HL-60 (cell line): ENCODE data around the gene BACE1.

Experiments
- DNase-seq, 2 experiments: peaks; one replicate each; pipeline ENCODE4 v3.0.0-alpha.2; 2010 to 2020; ENCODE audit warnings: low read depth in 1 of 2, low spot score in 1 of 2
- H3K27ac ChIP-seq: fragments of 250-450 bp; sonication (Bioruptor Pico); replicated peaks from 2 replicates; pipeline ENCODE4 v1.5.1; 2020; ENCODE audit warnings: mild to moderate bottlenecking, moderate library complexity
- H3K27me3 ChIP-seq: fragments of 250-450 bp; sonication (Bioruptor Pico); 2 replicates; pipeline ENCODE4 v1.5.1; 2021; ENCODE audit warnings: mild to moderate bottlenecking, moderate library complexity; ENCODE audit not compliant: insufficient read depth, poor library complexity, severe bottlenecking
- H3K4me3 ChIP-seq: replicated peaks from 2 replicates; pipeline ENCODE4 v1.5.1; 2011; ENCODE audit warnings: mild to moderate bottlenecking, control low read depth, low read length; ENCODE audit not compliant: insufficient read depth
- CTCF ChIP-seq: IDR thresholded peaks from one replicate; pipeline ENCODE4 v1.5.1; 2011; ENCODE audit warnings: low read length, control low read depth, inconsistent platforms; ENCODE audit not compliant: insufficient read depth
- GABPA ChIP-seq: IDR thresholded peaks from 2 replicates; pipeline ENCODE4 v1.6.1; 2012; ENCODE audit warnings: low read depth
- POLR2AphosphoS5 ChIP-seq: IDR thresholded peaks from 2 replicates; pipeline ENCODE4 v1.6.1; 2012; ENCODE audit warnings: low read depth
- REST ChIP-seq: IDR thresholded peaks from 2 replicates; pipeline ENCODE4 v1.6.1; 2012; ENCODE audit warnings: low read depth; ENCODE audit not compliant: insufficient replicate concordance
- SPI1 ChIP-seq: IDR thresholded peaks from 2 replicates; pipeline ENCODE4 v1.6.1; 2012; ENCODE audit warnings: low read depth, mild to moderate bottlenecking, borderline replicate concordance

Gene BACE1

GRCh38 chr11:117354550-117354949 is 38.5 kb upstream of the BACE1 start:
- H3K27me3 ChIP-seq, result no peaks in the 10 kb centered on the region
- no peak for DNase-seq
- H3K4me3 ChIP-seq, result no peak overlapping the region
- TF ChIP-seq SPI1 (no peak), GABPA (no peak), CTCF (no peak), REST (no peak), POLR2AphosphoS5 (no peak)
- H3K27ac ChIP-seq, result no peak overlapping the region

GRCh38 chr11:117345039-117345438 is 29.0 kb upstream of the BACE1 start:
- Histone ChIP-seq H3K4me3 (no peak overlapping the region), H3K27me3 (no peaks in the 10 kb centered on the region), H3K27ac (no peak overlapping the region)
- TF ChIP-seq CTCF (no peak), GABPA (no peak), SPI1 (no peak), REST (no peak), POLR2AphosphoS5 (no peak)
- DNase-seq, result no peak

- H3K27ac ChIP-seq, result no peak overlapping the region
- no peaks in the 10 kb centered on the region for H3K27me3 ChIP-seq
- no peak for DNase-seq
- no peak overlapping the region for H3K4me3 ChIP-seq
- no peak for TF ChIP-seq SPI1
- TF ChIP-seq REST, result no peak
- TF ChIP-seq POLR2AphosphoS5, result no peak
- TF ChIP-seq GABPA, result no peak
- TF ChIP-seq CTCF, result no peak
Measured at GRCh38 chr11:117337076-117337475, 21.0 kb upstream of the BACE1 start.
